PC-9 (cell line): Measurements from ENCODE around the gene SEMA3E.

Experiments used
- EZH2 ChIP-seq: fragments of 200-600 bp; sonication (generic); IDR thresholded peaks from 2 replicates; pipeline ENCODE4 v1.8.0; 2017; ENCODE audit warnings: antibody characterized with exemption, low read depth
- TF ChIP-seq, protein P1 (sequence below): fragments of 200-600 bp; sonication (generic); conservative IDR thresholded peaks from 2 replicates; pipeline ENCODE4 v1.6.1; 2017; ENCODE audit warnings: mixed run types, antibody characterized with exemption, mild to moderate bottlenecking, moderate library complexity

DNA sequence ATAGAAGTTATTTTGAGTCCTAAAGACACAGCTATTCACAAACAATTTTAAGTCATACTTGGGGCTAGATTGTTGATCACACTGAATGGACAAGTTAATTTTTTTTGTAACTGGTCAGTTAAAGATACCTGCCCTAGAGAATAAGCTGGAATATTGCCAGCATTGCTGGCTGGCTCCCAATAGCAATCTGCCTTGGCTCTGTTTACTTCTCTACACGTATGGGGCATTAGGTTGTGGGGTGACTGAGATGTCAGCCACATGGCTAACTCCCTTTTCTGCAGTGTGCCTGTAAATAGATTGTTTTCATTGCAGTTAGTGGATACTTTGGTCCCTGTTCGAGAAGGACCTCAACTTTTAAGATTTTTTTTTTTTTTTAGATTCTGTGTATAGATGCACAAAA lies 128.2 kb downstream of the SEMA3E start:
- TF ChIP-seq, protein P1, sequence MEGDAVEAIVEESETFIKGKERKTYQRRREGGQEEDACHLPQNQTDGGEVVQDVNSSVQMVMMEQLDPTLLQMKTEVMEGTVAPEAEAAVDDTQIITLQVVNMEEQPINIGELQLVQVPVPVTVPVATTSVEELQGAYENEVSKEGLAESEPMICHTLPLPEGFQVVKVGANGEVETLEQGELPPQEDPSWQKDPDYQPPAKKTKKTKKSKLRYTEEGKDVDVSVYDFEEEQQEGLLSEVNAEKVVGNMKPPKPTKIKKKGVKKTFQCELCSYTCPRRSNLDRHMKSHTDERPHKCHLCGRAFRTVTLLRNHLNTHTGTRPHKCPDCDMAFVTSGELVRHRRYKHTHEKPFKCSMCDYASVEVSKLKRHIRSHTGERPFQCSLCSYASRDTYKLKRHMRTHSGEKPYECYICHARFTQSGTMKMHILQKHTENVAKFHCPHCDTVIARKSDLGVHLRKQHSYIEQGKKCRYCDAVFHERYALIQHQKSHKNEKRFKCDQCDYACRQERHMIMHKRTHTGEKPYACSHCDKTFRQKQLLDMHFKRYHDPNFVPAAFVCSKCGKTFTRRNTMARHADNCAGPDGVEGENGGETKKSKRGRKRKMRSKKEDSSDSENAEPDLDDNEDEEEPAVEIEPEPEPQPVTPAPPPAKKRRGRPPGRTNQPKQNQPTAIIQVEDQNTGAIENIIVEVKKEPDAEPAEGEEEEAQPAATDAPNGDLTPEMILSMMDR: no peak
- TF ChIP-seq EZH2: no peak
